22Rv1 (cell line): ENCODE measurements around the gene TBX10.

Experiments used
- H3K27ac ChIP-seq: fragments of 450-650 bp; 2 replicates; pipeline ENCODE4 v1.5.1; 2017
- ZFX ChIP-seq: fragments of 450-650 bp; IDR thresholded peaks from 2 replicates; pipeline ENCODE4 v1.6.1; 2017; ENCODE audit warnings: antibody characterized with exemption, borderline replicate concordance
- TF ChIP-seq, protein P1 (sequence below): fragments of 450-650 bp; IDR thresholded peaks from 2 replicates; pipeline ENCODE4 v1.5.1; 2017; ENCODE audit warnings: mild to moderate bottlenecking

TBX10 gene

GRCh38 chr11:67615728-67616430 is 23.7 kb downstream of the TBX10 start:
- TF ChIP-seq, protein P1, sequence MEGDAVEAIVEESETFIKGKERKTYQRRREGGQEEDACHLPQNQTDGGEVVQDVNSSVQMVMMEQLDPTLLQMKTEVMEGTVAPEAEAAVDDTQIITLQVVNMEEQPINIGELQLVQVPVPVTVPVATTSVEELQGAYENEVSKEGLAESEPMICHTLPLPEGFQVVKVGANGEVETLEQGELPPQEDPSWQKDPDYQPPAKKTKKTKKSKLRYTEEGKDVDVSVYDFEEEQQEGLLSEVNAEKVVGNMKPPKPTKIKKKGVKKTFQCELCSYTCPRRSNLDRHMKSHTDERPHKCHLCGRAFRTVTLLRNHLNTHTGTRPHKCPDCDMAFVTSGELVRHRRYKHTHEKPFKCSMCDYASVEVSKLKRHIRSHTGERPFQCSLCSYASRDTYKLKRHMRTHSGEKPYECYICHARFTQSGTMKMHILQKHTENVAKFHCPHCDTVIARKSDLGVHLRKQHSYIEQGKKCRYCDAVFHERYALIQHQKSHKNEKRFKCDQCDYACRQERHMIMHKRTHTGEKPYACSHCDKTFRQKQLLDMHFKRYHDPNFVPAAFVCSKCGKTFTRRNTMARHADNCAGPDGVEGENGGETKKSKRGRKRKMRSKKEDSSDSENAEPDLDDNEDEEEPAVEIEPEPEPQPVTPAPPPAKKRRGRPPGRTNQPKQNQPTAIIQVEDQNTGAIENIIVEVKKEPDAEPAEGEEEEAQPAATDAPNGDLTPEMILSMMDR, result peak; percentile 45
- TF ChIP-seq ZFX, result no peak
- no peak overlapping the region for H3K27ac ChIP-seq

GRCh38 chr11:67614730-67615714 is 24.5 kb downstream of the TBX10 start:
- 0 out of 2 replicates have a peak overlapping the region, but pooled peaks have one; percentile 37 for H3K27ac ChIP-seq
- TF ChIP-seq, protein P1, result peak; percentile 80
- TF ChIP-seq ZFX, result no peak

DNA sequence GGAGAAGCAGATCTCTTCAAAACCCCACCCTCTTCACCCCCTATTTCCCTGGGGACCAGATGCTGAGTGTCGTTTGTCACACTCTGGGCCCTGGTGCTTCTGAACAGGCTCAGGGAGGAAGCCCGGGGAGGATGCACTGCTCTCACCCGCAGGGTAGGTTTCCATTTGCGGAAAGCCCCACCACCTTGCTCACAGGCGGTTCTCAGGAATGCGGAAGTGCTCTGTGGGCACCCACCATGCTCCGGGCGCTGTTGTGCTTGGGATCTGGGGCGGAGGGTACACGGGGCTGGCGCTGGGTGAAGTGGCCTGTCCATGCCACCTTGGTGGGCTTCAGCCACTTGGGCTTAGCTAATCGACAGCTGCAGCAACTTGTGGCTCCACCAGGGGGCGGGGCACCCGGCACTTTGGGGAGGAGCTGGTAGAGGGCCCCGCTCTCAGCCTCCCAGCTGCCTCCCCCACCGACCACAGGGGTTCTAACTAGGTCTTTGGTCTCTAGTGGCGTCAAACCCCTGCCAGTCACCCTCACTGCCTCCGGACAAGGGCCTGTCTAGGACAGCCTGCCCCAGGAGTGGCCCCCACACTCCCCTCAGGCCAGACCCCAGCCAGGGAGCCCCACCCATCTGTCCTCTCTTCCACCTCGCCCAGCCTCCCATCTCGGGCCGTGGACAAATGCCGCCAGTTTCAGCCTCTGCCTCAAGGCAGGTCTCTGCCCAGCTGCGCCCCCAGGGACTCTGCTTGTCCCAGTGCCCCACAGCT is 25.4 kb downstream of the TBX10 start:
- no peak for TF ChIP-seq ZFX
- TF ChIP-seq, protein P1, result peak; percentile 80
- peak overlapping the region; percentile 37; the same call in 1 of the 2 replicates for H3K27ac ChIP-seq

- peak overlapping the region; percentile 37; the same call in 1 of the 2 replicates for H3K27ac ChIP-seq
- no peak for TF ChIP-seq ZFX
- TF ChIP-seq, protein P1, result no peak
Observed at GRCh38 chr11:67613313-67613959, 26.1 kb downstream of the TBX10 start.

DNA sequence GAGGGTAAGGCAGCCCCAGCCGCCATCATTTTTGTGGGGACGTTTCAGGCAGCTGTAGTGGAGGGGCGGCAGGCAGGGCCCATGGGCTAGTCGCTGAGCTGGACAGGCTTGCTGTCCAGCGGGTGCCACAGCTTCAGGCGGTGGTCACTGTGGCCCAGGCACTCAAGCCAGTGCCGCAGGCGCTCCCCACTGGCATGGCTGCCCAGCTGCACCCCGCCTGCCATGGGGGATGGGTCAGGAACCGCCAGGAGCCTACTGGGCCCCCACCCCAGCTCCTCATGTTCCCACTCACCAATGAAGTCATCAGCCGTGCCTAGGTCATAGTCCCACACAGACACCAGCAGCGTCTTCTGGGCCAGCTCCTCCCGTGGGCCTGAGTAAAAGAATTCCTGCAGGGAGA is 26.8 kb downstream of the TBX10 start:
- TF ChIP-seq, protein P1, result no peak
- TF ChIP-seq ZFX, result no peak
- H3K27ac ChIP-seq, result no peak overlapping the region

DNA sequence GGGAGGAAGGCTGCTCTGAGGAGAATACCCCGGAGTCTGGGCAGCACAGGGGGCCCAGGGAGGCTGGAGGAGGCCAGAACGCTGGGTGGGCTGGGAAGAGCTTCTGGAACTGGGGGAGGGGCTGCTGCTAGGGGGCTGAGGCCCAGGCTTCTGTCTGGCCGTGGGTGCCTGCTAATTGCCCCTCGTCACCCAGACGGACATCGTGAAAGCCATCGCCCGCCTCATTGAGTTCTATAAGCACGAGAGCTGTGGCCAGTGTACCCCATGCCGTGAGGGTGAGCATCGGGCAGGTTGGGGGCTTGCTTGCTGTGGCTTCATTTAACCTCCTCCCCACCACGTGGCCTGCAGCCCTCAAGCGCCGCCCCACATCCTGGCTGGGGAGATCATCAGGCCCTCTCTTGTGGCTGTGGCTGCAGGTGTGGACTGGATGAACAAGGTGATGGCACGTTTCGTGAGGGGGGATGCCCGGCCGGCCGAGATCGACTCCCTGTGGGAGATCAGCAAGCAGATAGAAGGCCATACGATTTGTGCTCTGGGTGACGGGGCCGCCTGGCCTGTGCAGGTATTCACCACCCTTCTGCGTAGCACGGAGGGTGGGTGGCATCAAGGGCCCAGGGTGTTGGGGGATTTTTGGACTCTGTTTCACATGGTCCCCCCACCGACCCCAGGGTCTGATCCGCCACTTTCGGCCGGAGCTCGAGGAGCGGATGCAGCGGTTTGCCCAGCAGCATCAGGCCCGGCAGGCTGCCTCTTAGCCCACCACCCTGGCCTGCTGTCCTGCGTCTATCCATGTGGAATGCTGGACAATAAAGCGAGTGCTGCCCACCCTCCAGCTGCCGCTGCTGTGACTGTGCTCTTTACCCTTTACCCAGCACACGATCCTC is 27.6 kb downstream of the TBX10 start:
- TF ChIP-seq, protein P1, result no peak
- TF ChIP-seq ZFX, result no peak
- H3K27ac ChIP-seq, result no peak overlapping the region
